Measurements from ENCODE around the gene HBD.
A peak's percentile ranks its signal among the peaks of the same experiment; 100 is the strongest.
"Not testable (repeated sequence)": the region's sequence is repeated elsewhere in the genome, so short reads cannot be mapped to it uniquely, and the experiment has no call there.

The HBD gene

GRCh38 chr11:5234381-5234834 is at the start of gene HBD:
HBD (minus strand) TSS chr11:5234483; CDS start chr11:5234433, 50 bp downstream.
- DNase-seq = no peak

- no peak for DNase-seq
These were observed 49.6 kb upstream of the HBD start for GRCh38 chr11:5283882-5284281.

- no peak for DNase-seq
These were observed 48.8 kb upstream of the HBD start for GRCh38 chr11:5283086-5283485.

GRCh38 chr11:5282628-5283027 is 48.3 kb upstream of the HBD start:
- DNase-seq = no peak

GRCh38 chr11:5281596-5281995 is 47.3 kb upstream of the HBD start:
- no peak for DNase-seq

- peak; percentile 22 for DNase-seq
These were observed 46.4 kb upstream of the HBD start for GRCh38 chr11:5280582-5281102.

- DNase-seq = no peak
These were observed 45.3 kb upstream of the HBD start for GRCh38 chr11:5279471-5280090.

- no peak for DNase-seq
These were observed 43.6 kb upstream of the HBD start for GRCh38 chr11:5277807-5278382.

- no peak for DNase-seq
These were observed 42.4 kb upstream of the HBD start for GRCh38 chr11:5276697-5277096.

GRCh38 chr11:5275369-5276110 is 41.3 kb upstream of the HBD start:
- DNase-seq = no peak

- DNase-seq = no peak
These were observed 40.1 kb upstream of the HBD start for GRCh38 chr11:5274395-5274794.

GRCh38 chr11:5272395-5273017 is 38.2 kb upstream of the HBD start:
- no peak for DNase-seq

GRCh38 chr11:5269715-5270147 is 35.4 kb upstream of the HBD start, which contains the start of gene HBE1:
HBE1 (minus strand) TSS chr11:5269945; CDS start chr11:5269890, 55 bp downstream.
- DNase-seq = no peak

GRCh38 chr11:5267033-5267563 is 32.8 kb upstream of the HBD start:
- no peak for DNase-seq

GRCh38 chr11:5266609-5267008 is 32.3 kb upstream of the HBD start:
- DNase-seq = no peak

- no peak for DNase-seq
These were observed 31.5 kb upstream of the HBD start for GRCh38 chr11:5265832-5266231.

- no peak for DNase-seq
These were observed 24.4 kb upstream of the HBD start for GRCh38 chr11:5258543-5259262.

- no peak for DNase-seq
These were observed 23.0 kb upstream of the HBD start for GRCh38 chr11:5257296-5257695.

GRCh38 chr11:5254646-5255413 is 20.5 kb upstream of the HBD start, which contains the start of gene HBG2:
HBG2 (minus strand) TSS chr11:5254781; CDS start chr11:5254728, 53 bp downstream.
- not testable (repeated sequence) for DNase-seq

- not testable (repeated sequence) for DNase-seq
These were observed 19.7 kb upstream of the HBD start for GRCh38 chr11:5254023-5254422.

GRCh38 chr11:5253440-5253839 is 19.2 kb upstream of the HBD start:
- not testable (repeated sequence) for DNase-seq
